ENCODE measurements around the gene BGLAP. TPM values are rescaled to one million over a fixed set of nuclear protein-coding genes. Genes with fewer than 3 reads are reported as not detected.

Gene BGLAP
- total RNA-seq, 1 donor from 2014 or later = 0.66 TPM

DNA sequence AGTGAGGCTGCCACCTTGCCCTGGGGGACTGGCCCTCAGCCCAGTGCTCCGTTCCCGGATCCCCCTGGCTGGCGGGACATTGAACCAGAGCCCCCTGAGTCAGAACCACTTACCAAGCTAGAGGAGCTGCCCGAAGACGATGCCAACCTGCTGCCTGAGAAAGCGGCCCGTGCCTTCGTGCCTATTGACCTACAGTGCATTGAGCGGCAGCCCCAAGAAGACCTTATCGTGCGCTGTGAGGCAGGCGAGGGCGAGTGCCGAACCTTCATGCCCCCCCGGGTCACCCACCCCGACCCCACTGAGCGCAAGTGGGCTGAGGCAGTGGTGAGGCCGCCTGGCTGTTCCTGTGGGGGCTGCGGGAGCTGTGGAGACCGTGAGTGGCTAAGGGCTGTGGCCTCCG, 43.5 kb downstream of the BGLAP start:
- Mint-ChIP-seq H3K27ac (ENCODE audit: unreplicated experiment) (no peak overlapping the region), H3K9me3 (ENCODE audit: unreplicated experiment) (no peaks in the 10 kb centered on the region), H3K4me1 (ENCODE audit: low read depth, unreplicated experiment) (peaks cover 14% of the 10 kb centered on the region), H3K27me3 (ENCODE audit: low read depth, unreplicated experiment) (no peaks in the 10 kb centered on the region), H3K4me3 (ENCODE audit: unreplicated experiment) (no peak overlapping the region), H3K36me3 (ENCODE audit: low read depth, unreplicated experiment) (peaks cover 10% of the 10 kb centered on the region)
- FAIRE-seq = no peak
- H3K9ac ChIP-seq (ENCODE audit: low read length) = no peak overlapping the region
- H3K27me3 ChIP-seq (ENCODE audit: insufficient read depth, low read length) = no peaks in the 10 kb centered on the region
- peaks cover 28% of the 10 kb centered on the region for H3K79me2 ChIP-seq (ENCODE audit: insufficient read depth, low read length)
- H3K4me3 ChIP-seq (ENCODE audit: insufficient read depth, low read depth, low read length) = no peak overlapping the region
- peaks cover 17% of the 10 kb centered on the region for H3K4me1 ChIP-seq (ENCODE audit: insufficient read depth, low read length)
- no peak overlapping the region for H3K4me2 ChIP-seq (ENCODE audit: low read length)
- no peaks in the 10 kb centered on the region for H3K9me3 ChIP-seq (ENCODE audit: insufficient read depth, low read depth, low read length)
- TF ChIP-seq EZH2 (IDR thresholded peaks at IDR 0.05; ENCODE audit: insufficient read depth, low read length) = no peak
- TF ChIP-seq, protein P1, sequence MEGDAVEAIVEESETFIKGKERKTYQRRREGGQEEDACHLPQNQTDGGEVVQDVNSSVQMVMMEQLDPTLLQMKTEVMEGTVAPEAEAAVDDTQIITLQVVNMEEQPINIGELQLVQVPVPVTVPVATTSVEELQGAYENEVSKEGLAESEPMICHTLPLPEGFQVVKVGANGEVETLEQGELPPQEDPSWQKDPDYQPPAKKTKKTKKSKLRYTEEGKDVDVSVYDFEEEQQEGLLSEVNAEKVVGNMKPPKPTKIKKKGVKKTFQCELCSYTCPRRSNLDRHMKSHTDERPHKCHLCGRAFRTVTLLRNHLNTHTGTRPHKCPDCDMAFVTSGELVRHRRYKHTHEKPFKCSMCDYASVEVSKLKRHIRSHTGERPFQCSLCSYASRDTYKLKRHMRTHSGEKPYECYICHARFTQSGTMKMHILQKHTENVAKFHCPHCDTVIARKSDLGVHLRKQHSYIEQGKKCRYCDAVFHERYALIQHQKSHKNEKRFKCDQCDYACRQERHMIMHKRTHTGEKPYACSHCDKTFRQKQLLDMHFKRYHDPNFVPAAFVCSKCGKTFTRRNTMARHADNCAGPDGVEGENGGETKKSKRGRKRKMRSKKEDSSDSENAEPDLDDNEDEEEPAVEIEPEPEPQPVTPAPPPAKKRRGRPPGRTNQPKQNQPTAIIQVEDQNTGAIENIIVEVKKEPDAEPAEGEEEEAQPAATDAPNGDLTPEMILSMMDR (IDR thresholded peaks at IDR 0.05; ENCODE audit: insufficient read depth, low read depth, low read length) = no peak
- H3K27ac ChIP-seq (ENCODE audit: low read depth, low read length) = no peak overlapping the region
- DNase-seq (ENCODE audit: low read depth) = no peak
- no peaks in the 10 kb centered on the region for H3K36me3 ChIP-seq (ENCODE audit: insufficient read depth, low read length)
- peaks cover 18% of the 10 kb centered on the region for H4K20me1 ChIP-seq (ENCODE audit: insufficient read depth, low read length)
- H2AFZ ChIP-seq (ENCODE audit: low read depth, low read length) = no peak overlapping the region

DNA sequence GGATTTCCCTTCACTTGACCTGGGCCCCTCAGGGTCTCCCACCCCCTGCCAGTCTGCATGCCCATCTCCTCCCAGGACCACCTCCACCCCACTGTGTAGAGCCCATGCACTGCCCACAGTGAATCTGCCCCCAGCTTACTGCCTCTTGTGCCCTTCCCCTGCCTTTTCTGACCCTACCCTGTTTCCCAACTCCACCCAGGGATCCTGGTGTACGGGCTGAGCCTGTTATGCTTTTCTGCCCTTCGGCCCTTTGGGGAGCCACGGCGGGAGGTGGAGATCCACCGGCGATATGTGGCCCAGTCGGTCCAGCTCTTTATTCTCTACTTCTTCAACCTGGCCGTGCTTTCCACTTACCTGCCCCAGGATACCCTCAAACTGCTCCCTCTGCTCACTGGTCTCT, 44.1 kb downstream of the BGLAP start:
- H3K4me1 Mint-ChIP-seq (ENCODE audit: low read depth, unreplicated experiment) = peaks cover 14% of the 10 kb centered on the region
- Histone ChIP-seq H3K9ac (ENCODE audit: low read length) (no peak overlapping the region), H3K4me1 (ENCODE audit: insufficient read depth, low read length) (peaks cover 16% of the 10 kb centered on the region), H3K27me3 (ENCODE audit: insufficient read depth, low read length) (no peaks in the 10 kb centered on the region), H3K79me2 (ENCODE audit: insufficient read depth, low read length) (peaks cover 22% of the 10 kb centered on the region), H3K27ac (ENCODE audit: low read depth, low read length) (no peak overlapping the region), H3K9me3 (ENCODE audit: insufficient read depth, low read depth, low read length) (no peaks in the 10 kb centered on the region), H3K4me3 (ENCODE audit: insufficient read depth, low read depth, low read length) (no peak overlapping the region), H2AFZ (ENCODE audit: low read depth, low read length) (no peak overlapping the region), H3K36me3 (ENCODE audit: insufficient read depth, low read length) (no peaks in the 10 kb centered on the region), H3K4me2 (ENCODE audit: low read length) (no peak overlapping the region), H4K20me1 (ENCODE audit: insufficient read depth, low read length) (peaks cover 12% of the 10 kb centered on the region)
- peaks cover 10% of the 10 kb centered on the region for H3K36me3 Mint-ChIP-seq (ENCODE audit: low read depth, unreplicated experiment)
- no peaks in the 10 kb centered on the region for H3K9me3 Mint-ChIP-seq (ENCODE audit: unreplicated experiment)
- no peak overlapping the region for H3K4me3 Mint-ChIP-seq (ENCODE audit: unreplicated experiment)
- no peak for FAIRE-seq
- no peaks in the 10 kb centered on the region for H3K27me3 Mint-ChIP-seq (ENCODE audit: low read depth, unreplicated experiment)
- TF ChIP-seq EZH2 (IDR thresholded peaks at IDR 0.05; ENCODE audit: insufficient read depth, low read length) = no peak
- TF ChIP-seq, protein P1 (IDR thresholded peaks at IDR 0.05; ENCODE audit: insufficient read depth, low read depth, low read length) = no peak
- no peak overlapping the region for H3K27ac Mint-ChIP-seq (ENCODE audit: unreplicated experiment)
- no peak for DNase-seq (ENCODE audit: low read depth)

DNA sequence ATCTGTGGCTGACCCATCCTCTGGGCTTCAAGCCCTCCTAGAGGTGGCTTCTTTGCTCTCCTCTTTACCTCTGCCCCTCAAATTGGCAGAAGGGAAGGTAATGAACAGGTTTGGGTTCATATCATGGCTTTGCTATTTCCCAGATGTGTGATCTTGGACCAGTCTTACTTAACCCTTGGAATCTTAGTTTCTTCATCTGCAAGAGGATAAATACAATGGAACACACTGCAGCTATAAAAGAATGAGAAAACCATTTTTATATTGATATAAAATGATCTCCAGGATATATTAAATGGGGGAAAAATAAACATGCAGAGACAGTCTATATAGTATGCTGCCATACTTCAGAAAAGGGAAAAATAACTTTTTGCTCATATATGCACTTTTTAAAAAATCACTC, 47.9 kb downstream of the BGLAP start:
- DNase-seq (ENCODE audit: low read depth) (no peak), FAIRE-seq (no peak)
- no peaks in the 10 kb centered on the region for H3K4me1 Mint-ChIP-seq (ENCODE audit: low read depth, unreplicated experiment)
- H3K9me3 ChIP-seq (ENCODE audit: insufficient read depth, low read depth, low read length) = no peaks in the 10 kb centered on the region
- H3K27ac Mint-ChIP-seq (ENCODE audit: unreplicated experiment) = no peak overlapping the region
- H3K9ac ChIP-seq (ENCODE audit: low read length) = no peak overlapping the region
- no peak overlapping the region for H2AFZ ChIP-seq (ENCODE audit: low read depth, low read length)
- peak overlapping the region; percentile 22 for H3K4me3 Mint-ChIP-seq (ENCODE audit: unreplicated experiment)
- no peaks in the 10 kb centered on the region for H3K27me3 ChIP-seq (ENCODE audit: insufficient read depth, low read length)
- H3K36me3 ChIP-seq (ENCODE audit: insufficient read depth, low read length) = no peaks in the 10 kb centered on the region
- H3K4me2 ChIP-seq (ENCODE audit: low read length) = no peak overlapping the region
- TF ChIP-seq EZH2 (IDR thresholded peaks at IDR 0.05; ENCODE audit: insufficient read depth, low read length) = no peak
- TF ChIP-seq, protein P1 (IDR thresholded peaks at IDR 0.05; ENCODE audit: insufficient read depth, low read depth, low read length) = no peak
- H3K9me3 Mint-ChIP-seq (ENCODE audit: unreplicated experiment) = no peaks in the 10 kb centered on the region
- H3K27me3 Mint-ChIP-seq (ENCODE audit: low read depth, unreplicated experiment) = no peaks in the 10 kb centered on the region
- H3K27ac ChIP-seq (ENCODE audit: low read depth, low read length) = no peak overlapping the region
- H4K20me1 ChIP-seq (ENCODE audit: insufficient read depth, low read length) = no peaks in the 10 kb centered on the region
- peaks cover 4% of the 10 kb centered on the region for H3K4me1 ChIP-seq (ENCODE audit: insufficient read depth, low read length)
- peaks cover 11% of the 10 kb centered on the region for H3K36me3 Mint-ChIP-seq (ENCODE audit: low read depth, unreplicated experiment)
- H3K4me3 ChIP-seq (ENCODE audit: insufficient read depth, low read depth, low read length) = no peak overlapping the region
- peaks cover 6% of the 10 kb centered on the region for H3K79me2 ChIP-seq (ENCODE audit: insufficient read depth, low read length)
